ENCODE results near the gene NCDN.

NCDN gene

GRCh38 chr1:35554266-35555211 lies 3.1 kb upstream of the NCDN start:
- peak; percentile 57 for DNase-seq (ENCODE audit: low spot score)

GRCh38 chr1:35555212-35555584 lies 2.4 kb upstream of the NCDN start:
- no peak for DNase-seq (ENCODE audit: low spot score)

- DNase-seq (ENCODE audit: low spot score) = no peak
Observed at GRCh38 chr1:35555601-35556477, 1.8 kb upstream of the NCDN start.

- no peak for DNase-seq (ENCODE audit: low spot score)
Observed at GRCh38 chr1:35556484-35557117, 998 bp upstream of the NCDN start.

- peak; percentile 87 for DNase-seq (ENCODE audit: low spot score)
Observed at GRCh38 chr1:35557118-35557610, 435 bp upstream of the NCDN start, which contains the start of gene KIAA0319L. TSS of gene KIAA0319L (minus strand) at chr1:35557403. CDS start at chr1:35554491, 2,912 bp downstream.

- DNase-seq (ENCODE audit: low spot score) = peak; percentile 31
Observed at GRCh38 chr1:35558374-35559316, 1.0 kb downstream of the NCDN start.

GRCh38 chr1:35559317-35559944 lies 1.8 kb downstream of the NCDN start:
- no peak for DNase-seq (ENCODE audit: low spot score)

- no peak for DNase-seq (ENCODE audit: low spot score)
Observed at GRCh38 chr1:35560256-35561225, 2.9 kb downstream of the NCDN start.

- no peak for DNase-seq (ENCODE audit: low spot score)
Observed at GRCh38 chr1:35561297-35561971, 3.8 kb downstream of the NCDN start.

- no peak for DNase-seq (ENCODE audit: low spot score)
Observed at GRCh38 chr1:35561972-35562680, 4.5 kb downstream of the NCDN start.

- DNase-seq (ENCODE audit: low spot score) = no peak
Observed at GRCh38 chr1:35563166-35563565, 5.6 kb downstream of the NCDN start.

GRCh38 chr1:35564037-35564883 lies 6.7 kb downstream of the NCDN start:
- DNase-seq (ENCODE audit: low spot score) = peak; percentile 81

GRCh38 chr1:35564884-35565741 lies 7.5 kb downstream of the NCDN start:
- no peak for DNase-seq (ENCODE audit: low spot score)

GRCh38 chr1:35565742-35566133 lies 8.1 kb downstream of the NCDN start:
- no peak for DNase-seq (ENCODE audit: low spot score)

GRCh38 chr1:35567947-35568558 lies 10.5 kb downstream of the NCDN start:
- DNase-seq (ENCODE audit: low spot score) = no peak

GRCh38 chr1:35568975-35569395 lies 11.4 kb downstream of the NCDN start:
- peak; percentile 82 for DNase-seq (ENCODE audit: low spot score)

All from iPS-NIHi11 (cell line).